ENCODE results near the gene TSPAN3. TPM values are rescaled to one million over a fixed set of nuclear protein-coding genes. Genes with fewer than 3 reads are reported as not detected.

The TSPAN3 gene
- total RNA-seq, 1 experiment from 2014 or later: 140 TPM

DNA sequence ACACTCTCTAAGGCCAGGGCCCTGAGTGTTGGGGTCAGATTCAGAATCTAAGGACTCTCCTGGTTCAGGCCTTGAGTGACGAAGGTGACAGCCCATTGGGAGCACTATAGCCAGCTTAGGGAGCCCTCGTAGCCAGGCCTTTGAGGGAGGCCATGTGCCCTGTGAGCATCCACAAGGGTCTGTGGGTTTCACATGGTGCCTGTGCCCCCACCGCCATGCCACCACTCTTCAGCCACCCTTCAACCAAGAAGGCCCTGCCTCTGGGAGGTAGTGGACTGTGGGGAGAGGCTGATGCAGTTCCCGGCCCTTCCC lies 37.5 kb downstream of the TSPAN3 start:
- BruUV-seq (replicated peaks): no TSS peak
- POLR2A ChIA-PET (ENCODE audit: unreplicated experiment): interaction anchor here (0.6 kb wide), 1 partner anchor 36 kb away, joined by 3 read pairs; no protein-coding TSS in a partner anchor
- no peaks in the 10 kb centered on the region for H3F3A ChIP-seq (ENCODE audit: low read length, unreplicated experiment)
- CTCF ChIA-PET: no interaction called here
- DNase-seq: no peak
- H3K27ac ChIP-seq (ENCODE audit: low read length): no peak overlapping the region
- H2AFZ ChIP-seq (ENCODE audit: low read length): no peak overlapping the region
- H3K9ac ChIP-seq (ENCODE audit: low read length): no peak overlapping the region
- no peak overlapping the region for H3K4me3 ChIP-seq (ENCODE audit: low read length)
- no peaks in the 10 kb centered on the region for H4K20me1 ChIP-seq (ENCODE audit: low read length)
- TF ChIP-seq EZH2phosphoT487 (IDR thresholded peaks at IDR 0.05; ENCODE audit: borderline replicate concordance, low read length) (no peak), EZH2 (IDR thresholded peaks at IDR 0.05; ENCODE audit: low read length, unreplicated experiment) (no peak)
- TF ChIP-seq, protein P1, sequence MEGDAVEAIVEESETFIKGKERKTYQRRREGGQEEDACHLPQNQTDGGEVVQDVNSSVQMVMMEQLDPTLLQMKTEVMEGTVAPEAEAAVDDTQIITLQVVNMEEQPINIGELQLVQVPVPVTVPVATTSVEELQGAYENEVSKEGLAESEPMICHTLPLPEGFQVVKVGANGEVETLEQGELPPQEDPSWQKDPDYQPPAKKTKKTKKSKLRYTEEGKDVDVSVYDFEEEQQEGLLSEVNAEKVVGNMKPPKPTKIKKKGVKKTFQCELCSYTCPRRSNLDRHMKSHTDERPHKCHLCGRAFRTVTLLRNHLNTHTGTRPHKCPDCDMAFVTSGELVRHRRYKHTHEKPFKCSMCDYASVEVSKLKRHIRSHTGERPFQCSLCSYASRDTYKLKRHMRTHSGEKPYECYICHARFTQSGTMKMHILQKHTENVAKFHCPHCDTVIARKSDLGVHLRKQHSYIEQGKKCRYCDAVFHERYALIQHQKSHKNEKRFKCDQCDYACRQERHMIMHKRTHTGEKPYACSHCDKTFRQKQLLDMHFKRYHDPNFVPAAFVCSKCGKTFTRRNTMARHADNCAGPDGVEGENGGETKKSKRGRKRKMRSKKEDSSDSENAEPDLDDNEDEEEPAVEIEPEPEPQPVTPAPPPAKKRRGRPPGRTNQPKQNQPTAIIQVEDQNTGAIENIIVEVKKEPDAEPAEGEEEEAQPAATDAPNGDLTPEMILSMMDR (conservative IDR thresholded peaks at IDR 0.05; ENCODE audit: low read depth, low read length): no peak
- intact Hi-C loops (cut with micrococcal nuclease): no loop called here
- no peaks in the 10 kb centered on the region for H3K4me1 ChIP-seq (ENCODE audit: insufficient read depth, low read length)
- no peak overlapping the region for H3K4me2 ChIP-seq (ENCODE audit: low read length)
- no peaks in the 10 kb centered on the region for H3K9me3 ChIP-seq (ENCODE audit: low read length)
- H3K36me3 ChIP-seq (ENCODE audit: low read depth, low read length): no peaks in the 10 kb centered on the region
- H3K9me2 ChIP-seq (replicated peaks; ENCODE audit: low read length): no peaks in the 10 kb centered on the region
- no peaks in the 10 kb centered on the region for H3K27me3 ChIP-seq (ENCODE audit: low read length)
- H3K79me2 ChIP-seq (ENCODE audit: low read length): no peaks in the 10 kb centered on the region
- no peak for ATAC-seq

DNA sequence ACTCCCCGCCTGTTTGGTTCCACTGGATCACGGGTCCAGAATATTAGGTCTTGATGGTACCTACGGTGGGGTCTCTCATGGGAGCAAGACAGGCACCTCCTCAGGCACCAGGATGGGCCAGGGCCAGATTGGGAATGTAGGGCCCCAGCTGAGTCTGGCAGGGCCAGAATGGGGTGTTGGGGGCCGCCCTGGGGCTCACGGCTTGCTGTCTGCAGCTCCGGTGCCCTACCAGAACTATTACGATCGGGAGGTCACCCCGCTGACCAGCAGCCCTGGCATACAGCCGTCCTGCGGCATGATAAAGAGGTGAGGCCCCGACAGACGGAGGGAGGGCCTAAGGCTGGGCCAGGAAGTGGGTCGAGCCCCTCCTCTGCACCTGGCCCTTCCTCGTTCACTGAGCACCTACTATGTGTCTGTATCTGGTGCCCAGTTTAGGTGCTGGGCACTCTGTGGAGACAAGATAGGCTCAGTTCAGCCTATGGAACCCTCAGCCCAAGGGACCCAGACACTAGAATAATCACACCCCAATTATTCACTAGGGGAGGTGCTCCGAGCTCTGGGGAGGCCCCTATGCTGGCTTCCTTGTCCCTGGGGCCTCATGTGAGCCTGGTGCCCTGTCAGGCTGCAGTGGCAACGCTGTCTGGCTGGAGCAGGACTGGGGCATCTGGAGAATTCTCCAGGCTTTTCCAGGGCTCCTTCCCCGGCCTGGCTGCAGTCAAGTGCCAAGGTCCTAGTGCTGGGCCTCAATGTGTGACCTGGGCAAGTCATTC lies 38.1 kb downstream of the TSPAN3 start:
- POLR2A ChIA-PET (ENCODE audit: unreplicated experiment): interaction anchor here (0.6 kb wide), 1 partner anchor 37 kb away, joined by 3 read pairs; no protein-coding TSS in a partner anchor

More for the DNA sequence above, 38.1 kb downstream of the TSPAN3 start:
- no peaks in the 10 kb centered on the region for H3F3A ChIP-seq (ENCODE audit: low read length, unreplicated experiment)
- BruUV-seq (replicated peaks): no TSS peak
- DNase-seq (no peak), ATAC-seq (no peak)
- H3K4me3 ChIP-seq (ENCODE audit: low read length): no peak overlapping the region
- no peaks in the 10 kb centered on the region for H3K36me3 ChIP-seq (ENCODE audit: low read depth, low read length)
- no peaks in the 10 kb centered on the region for H4K20me1 ChIP-seq (ENCODE audit: low read length)
- H3K9me3 ChIP-seq (ENCODE audit: low read length): no peaks in the 10 kb centered on the region
- H3K9ac ChIP-seq (ENCODE audit: low read length): no peak overlapping the region
- no peaks in the 10 kb centered on the region for H3K27me3 ChIP-seq (ENCODE audit: low read length)
- H3K9me2 ChIP-seq (replicated peaks; ENCODE audit: low read length): no peaks in the 10 kb centered on the region
- H3K27ac ChIP-seq (ENCODE audit: low read length): no peak overlapping the region
- H3K4me2 ChIP-seq (ENCODE audit: low read length): no peak overlapping the region
- H3K79me2 ChIP-seq (ENCODE audit: low read length): no peaks in the 10 kb centered on the region
- no peak for TF ChIP-seq EZH2 (IDR thresholded peaks at IDR 0.05; ENCODE audit: low read length, unreplicated experiment)
- TF ChIP-seq, protein P1 (conservative IDR thresholded peaks at IDR 0.05; ENCODE audit: low read depth, low read length): no peak
- TF ChIP-seq EZH2phosphoT487 (IDR thresholded peaks at IDR 0.05; ENCODE audit: borderline replicate concordance, low read length): no peak
- CTCF ChIA-PET: no interaction called here
- H3K4me1 ChIP-seq (ENCODE audit: insufficient read depth, low read length): no peaks in the 10 kb centered on the region
- intact Hi-C loops (cut with micrococcal nuclease): no loop called here
- H2AFZ ChIP-seq (ENCODE audit: low read length): no peak overlapping the region

All from PC-3 (cell line).